CD4-positive, alpha-beta T cell (primary cell): ENCODE measurements around the gene C1orf105. TPM values are rescaled to one million over a fixed set of nuclear protein-coding genes. Genes with fewer than 3 reads are reported as not detected.
"Not testable (repeated sequence)": the region's sequence is repeated elsewhere in the genome, so short reads cannot be mapped to it uniquely, and the experiment has no call there.

ENCODE experiments used
- ATAC-seq: fragments of 200-7000 bp; cut with Tn5 transposase; one replicate; pipeline ENCODE4 v1.10.0; 2022; ENCODE audit warnings: mild to moderate bottlenecking; ENCODE audit not compliant: poor library complexity
- CTCF ChIA-PET: fragments of 350-600 bp; sonication (Branson Sonifier 250); formaldehyde crosslinking; loops from one replicate; lab custom pipeline; 2021; ENCODE audit warnings: antibody characterized with exemption, inconsistent platforms; lab: Charles Lee
- POLR2A ChIA-PET: fragments of 350-600 bp; sonication (Branson Sonifier 250); formaldehyde crosslinking; loops from one replicate; lab custom pipeline; 2021; ENCODE audit warnings: antibody characterized with exemption, inconsistent platforms; lab: Charles Lee
- DNase-seq, 14 experiments: peaks; one replicate each; pipeline ENCODE4 v3.0.0-alpha.2; 2013 to 2020; ENCODE audit warnings: mixed read lengths in 2 of 14
- H3K27ac ChIP-seq, 2 donors: one replicate each; pipeline versions ENCODE4 v1.5.1 to v1.7.0; 2013; ENCODE audit warnings: low read length in 2 of 2, low read depth in 1 of 2, mild to moderate bottlenecking in 1 of 2
- H3K27me3 ChIP-seq, 2 experiments: 1 replicate in 1 of 2; 2 replicates in 1 of 2; pipeline versions ENCODE4 v1.6.1 to v1.7.0; 2013; ENCODE audit warnings: low read length in 2 of 2, control low read depth in 1 of 2, mild to moderate bottlenecking in 1 of 2, moderate library complexity in 1 of 2; ENCODE audit not compliant: insufficient read depth in 2 of 2, control insufficient read depth in 1 of 2
- H3K36me3 ChIP-seq: one replicate; pipeline ENCODE4 v1.6.1; 2013; ENCODE audit warnings: low read length, control low read depth; ENCODE audit not compliant: insufficient read depth
- H3K4me1 ChIP-seq: one replicate; pipeline ENCODE4 v1.6.1; 2013; ENCODE audit warnings: low read length, control low read depth; ENCODE audit not compliant: insufficient read depth
- H3K4me3 ChIP-seq: one replicate; pipeline ENCODE4 v1.5.1; 2013; ENCODE audit warnings: mild to moderate bottlenecking, low read length, moderate library complexity
- H3K9me3 ChIP-seq, 2 experiments: 1 replicate in 1 of 2; 2 replicates in 1 of 2; pipeline versions ENCODE4 v1.6.1 to v1.7.0; 2013; ENCODE audit warnings: low read length in 2 of 2, mild to moderate bottlenecking in 2 of 2, control low read depth in 1 of 2, moderate library complexity in 1 of 2; ENCODE audit not compliant: control insufficient read depth in 1 of 2, insufficient read depth in 1 of 2
- H3K27ac Mint-ChIP-seq: one replicate; pipeline ENCODE4 v1.8.0; 2020; ENCODE audit warnings: mixed read lengths
- H3K27me3 Mint-ChIP-seq: one replicate; pipeline ENCODE4 v1.8.0; 2021; ENCODE audit warnings: mixed read lengths
- H3K36me3 Mint-ChIP-seq: one replicate; pipeline ENCODE4 v1.8.0; 2021; ENCODE audit warnings: low read depth, mixed read lengths
- H3K4me1 Mint-ChIP-seq: one replicate; pipeline ENCODE4 v1.8.0; 2021; ENCODE audit warnings: low read depth, mixed read lengths
- H3K4me3 Mint-ChIP-seq: one replicate; pipeline ENCODE4 v1.8.0; 2020; ENCODE audit warnings: mild to moderate bottlenecking, mixed read lengths
- H3K9me3 Mint-ChIP-seq: one replicate; pipeline ENCODE4 v1.8.0; 2020; ENCODE audit warnings: mixed read lengths
- CTCF ChIP-seq: fragments of 200-600 bp; IDR thresholded peaks from one replicate; pipeline ENCODE4 v1.8.0; 2022; ENCODE audit warnings: antibody characterized with exemption, mild to moderate bottlenecking
- intact Hi-C, 2 experiments: fragments of 100-400 bp; cut with DNase I in 1 of 2; cut with micrococcal nuclease in 1 of 2; formaldehyde crosslinking; loops; one replicate each; pipeline versions ENCODE4 v1.15.1 to v1.9.0; 2023 to 2025; cut with DNase I, micrococcal nuclease
- polyA plus RNA-seq, 2 donors: library from polyadenylated mRNA; unstranded; fragments of 120-200 nt; gene quantifications; one replicate each; pipeline ENCODE4 v1.2.1, GENCODE V29; 2013
- total RNA-seq, 174 experiments: library from RNA in 2 of 174; stranded (reverse) in 2 of 174; gene quantifications; one replicate each; pipeline ENCODE4 v1.2.3 and lab custom pipeline; 2021 to 2026

Gene C1orf105
- total RNA-seq (not detected), total RNA-seq (lab: John Stamatoyannopoulos, UW) (0 to 0.20 (median 0) reads per million in 172 experiments)
- polyA plus RNA-seq (2013, experiment 1 of 2) = not detected
- 2.0 TPM for polyA plus RNA-seq (2013, experiment 2 of 2)

GRCh38 chr1:172420385-172420784, at the start of gene C1orf105:
Gene C1orf105, plus strand, starts transcription at chr1:172420685. Its CDS starts 201 bp downstream, at chr1:172420886.
- no peak within 1 kb of the TSS for H3K27ac ChIP-seq
- Mint-ChIP-seq H3K4me3 (no peak within 1 kb of the TSS), H3K27ac (no peak within 1 kb of the TSS), H3K36me3 (no peaks in the 10 kb centered on the region), H3K9me3 (no peaks in the 10 kb centered on the region), H3K27me3 (no peaks in the 10 kb centered on the region), H3K4me1 (peaks cover 23% of the 10 kb centered on the region)
- no peaks in the 10 kb centered on the region for H3K36me3 ChIP-seq
- H3K4me1 ChIP-seq = no peaks in the 10 kb centered on the region
- ATAC-seq (no peak), DNase-seq (no peak)
- CTCF ChIA-PET = interaction anchor here (1.9 kb wide), 1 partner anchor 23 kb away, joined by 4 read pairs; the partner anchor contains the start of gene PIGC
- POLR2A ChIA-PET = interaction anchor here (1.1 kb wide), 1 partner anchor 12 kb away, joined by 6 read pairs; no protein-coding TSS in a partner anchor
- no peaks in the 10 kb centered on the region for H3K9me3 ChIP-seq
- no peak within 1 kb of the TSS for H3K4me3 ChIP-seq
- TF ChIP-seq CTCF = no peak
- intact Hi-C loops = no loop called here
- no peaks in the 10 kb centered on the region for H3K27me3 ChIP-seq

GRCh38 chr1:172371646-172372045, 48.8 kb upstream of the C1orf105 start:
- ATAC-seq, H3K4me1 ChIP-seq, POLR2A ChIA-PET, H3K27ac Mint-ChIP-seq, DNase-seq, H3K4me3 ChIP-seq, H3K27ac ChIP-seq, H3K27me3 Mint-ChIP-seq, intact Hi-C loops, H3K27me3 ChIP-seq, H3K4me3 Mint-ChIP-seq, H3K9me3 Mint-ChIP-seq, H3K36me3 ChIP-seq: not testable (repeated sequence)
- peaks cover 0 to 13% of the 10 kb centered on the region in 2 experiments for H3K9me3 ChIP-seq
- Mint-ChIP-seq H3K4me1 (peaks cover 11% of the 10 kb centered on the region), H3K36me3 (peaks cover 15% of the 10 kb centered on the region)
- CTCF ChIA-PET = interaction anchor here (1.5 kb wide), 1 partner anchor 12 kb away, joined by 3 read pairs; no protein-coding TSS in a partner anchor

- H3K27ac ChIP-seq = no peak overlapping the region
- H3K36me3 Mint-ChIP-seq = no peaks in the 10 kb centered on the region
- H3K27me3 ChIP-seq = no peaks in the 10 kb centered on the region
- no peaks in the 10 kb centered on the region for H3K4me1 ChIP-seq
- intact Hi-C loops = no loop called here
- no peaks in the 10 kb centered on the region for H3K27me3 Mint-ChIP-seq
- H3K9me3 ChIP-seq = no peaks in the 10 kb centered on the region
- H3K4me1 Mint-ChIP-seq = peaks cover 21% of the 10 kb centered on the region
- no peak overlapping the region for H3K4me3 Mint-ChIP-seq
- ATAC-seq = no peak
- no peak overlapping the region for H3K4me3 ChIP-seq
- DNase-seq = no peak
- no peaks in the 10 kb centered on the region for H3K36me3 ChIP-seq
- no peaks in the 10 kb centered on the region for H3K9me3 Mint-ChIP-seq
- ChIA-PET CTCF (no interaction called here), POLR2A (interaction anchor here (2.3 kb wide), 1 partner anchor 15 kb away, joined by 13 read pairs; no protein-coding TSS in a partner anchor)
- no peak for TF ChIP-seq CTCF
- no peak overlapping the region for H3K27ac Mint-ChIP-seq
These were observed 46.6 kb upstream of the C1orf105 start for GRCh38 chr1:172373864-172374263.
